Stimulated activated naive CD8-positive, alpha-beta T cell treated with anti-CD3 and anti-CD28 coated beads, Interleukin-15, Interleukin-2, amounts not matched to agents 100 ng/mL and 50 ng/mL, for 24 hours (primary cell): ENCODE data around the gene TSPYL6.
"Not testable (repeated sequence)": the region's sequence is repeated elsewhere in the genome, so short reads cannot be mapped to it uniquely, and the experiment has no call there.

Source experiments
- H3K27ac Mint-ChIP-seq: one replicate; pipeline ENCODE4 v1.8.0; 2021; ENCODE audit warnings: mild to moderate bottlenecking, mixed read lengths
- H3K27me3 Mint-ChIP-seq: one replicate; pipeline ENCODE4 v1.8.0; 2021; ENCODE audit warnings: mixed read lengths
- H3K36me3 Mint-ChIP-seq: one replicate; pipeline ENCODE4 v1.8.0; 2021; ENCODE audit warnings: low read depth, mixed read lengths
- H3K4me1 Mint-ChIP-seq: one replicate; pipeline ENCODE4 v1.8.0; 2021; ENCODE audit warnings: low read depth, mixed read lengths
- H3K4me3 Mint-ChIP-seq: one replicate; pipeline ENCODE4 v1.8.0; 2021; ENCODE audit warnings: mild to moderate bottlenecking, mixed read lengths
- H3K9me3 Mint-ChIP-seq: one replicate; pipeline ENCODE4 v1.8.0; 2021; ENCODE audit warnings: mixed read lengths

Gene TSPYL6

GRCh38 chr2:54256091-54256694, at the start of gene TSPYL6:
Gene TSPYL6 (minus strand): TSS chr2:54256229. CDS start chr2:54256151, 78 bp downstream.
- Mint-ChIP-seq H3K27ac (no peak within 1 kb of the TSS), H3K27me3 (no peaks in the 10 kb centered on the region), H3K9me3 (no peaks in the 10 kb centered on the region), H3K36me3 (peaks cover 18% of the 10 kb centered on the region), H3K4me3 (no peak within 1 kb of the TSS), H3K4me1 (no peaks in the 10 kb centered on the region)

GRCh38 chr2:54303631-54304030, 47.6 kb upstream of the TSPYL6 start:
- Mint-ChIP-seq H3K27ac (no peak overlapping the region), H3K4me3 (no peak overlapping the region), H3K9me3 (no peaks in the 10 kb centered on the region), H3K27me3 (no peaks in the 10 kb centered on the region), H3K4me1 (no peaks in the 10 kb centered on the region), H3K36me3 (no peaks in the 10 kb centered on the region)

- Mint-ChIP-seq H3K27me3 (no peaks in the 10 kb centered on the region), H3K36me3 (no peaks in the 10 kb centered on the region), H3K9me3 (no peaks in the 10 kb centered on the region), H3K27ac (no peak overlapping the region), H3K4me3 (no peak overlapping the region), H3K4me1 (no peaks in the 10 kb centered on the region)
Measured at GRCh38 chr2:54298514-54298913, 42.5 kb upstream of the TSPYL6 start.

GRCh38 chr2:54295911-54296310, 39.9 kb upstream of the TSPYL6 start:
- no peaks in the 10 kb centered on the region for H3K4me1 Mint-ChIP-seq
- H3K27me3 Mint-ChIP-seq, result no peaks in the 10 kb centered on the region
- H3K36me3 Mint-ChIP-seq, result no peaks in the 10 kb centered on the region
- H3K9me3 Mint-ChIP-seq, result no peaks in the 10 kb centered on the region
- no peak overlapping the region for H3K4me3 Mint-ChIP-seq
- no peak overlapping the region for H3K27ac Mint-ChIP-seq

- not testable (repeated sequence) for H3K4me3 Mint-ChIP-seq
Measured at GRCh38 chr2:54294665-54295064, 38.6 kb upstream of the TSPYL6 start.

GRCh38 chr2:54290356-54291025, 34.5 kb upstream of the TSPYL6 start:
- H3K9me3 Mint-ChIP-seq, result peaks cover 2% of the 10 kb centered on the region
- peaks cover 2% of the 10 kb centered on the region for H3K36me3 Mint-ChIP-seq
- H3K27ac Mint-ChIP-seq, result no peak overlapping the region

More at GRCh38 chr2:54294665-54295064, 38.6 kb upstream of the TSPYL6 start:
- not testable (repeated sequence) for H3K9me3 Mint-ChIP-seq, H3K27me3 Mint-ChIP-seq, H3K36me3 Mint-ChIP-seq, H3K27ac Mint-ChIP-seq, H3K4me1 Mint-ChIP-seq

GRCh38 chr2:54289917-54290316, 33.9 kb upstream of the TSPYL6 start:
- Mint-ChIP-seq H3K4me1 (no peaks in the 10 kb centered on the region), H3K27ac (no peak overlapping the region), H3K9me3 (peaks cover 6% of the 10 kb centered on the region), H3K36me3 (peaks cover 6% of the 10 kb centered on the region), H3K4me3 (no peak overlapping the region), H3K27me3 (no peaks in the 10 kb centered on the region)

More at GRCh38 chr2:54290356-54291025, 34.5 kb upstream of the TSPYL6 start:
- Mint-ChIP-seq H3K4me1 (no peaks in the 10 kb centered on the region), H3K4me3 (no peak overlapping the region), H3K27me3 (no peaks in the 10 kb centered on the region)

- Mint-ChIP-seq H3K27me3 (no peaks in the 10 kb centered on the region), H3K36me3 (peaks cover 11% of the 10 kb centered on the region), H3K4me3 (no peak overlapping the region), H3K4me1 (peaks cover under 1% of the 10 kb centered on the region), H3K27ac (no peak overlapping the region), H3K9me3 (peaks cover 6% of the 10 kb centered on the region)
Measured at GRCh38 chr2:54287532-54287931, 31.5 kb upstream of the TSPYL6 start.

- peaks cover 11% of the 10 kb centered on the region for H3K36me3 Mint-ChIP-seq
- H3K27me3 Mint-ChIP-seq, result no peaks in the 10 kb centered on the region
- H3K4me3 Mint-ChIP-seq, result no peak overlapping the region
- H3K4me1 Mint-ChIP-seq, result peaks cover 5% of the 10 kb centered on the region
- H3K27ac Mint-ChIP-seq, result no peak overlapping the region
- peaks cover 6% of the 10 kb centered on the region for H3K9me3 Mint-ChIP-seq
Measured at GRCh38 chr2:54285451-54285850, 29.4 kb upstream of the TSPYL6 start.

- no peaks in the 10 kb centered on the region for H3K27me3 Mint-ChIP-seq
- H3K36me3 Mint-ChIP-seq, result peaks cover 11% of the 10 kb centered on the region
- peaks cover 5% of the 10 kb centered on the region for H3K4me1 Mint-ChIP-seq
- no peak overlapping the region for H3K27ac Mint-ChIP-seq
- H3K4me3 Mint-ChIP-seq, result no peak overlapping the region
- H3K9me3 Mint-ChIP-seq, result peaks cover 6% of the 10 kb centered on the region
Measured at GRCh38 chr2:54284826-54285225, 28.8 kb upstream of the TSPYL6 start.

GRCh38 chr2:54279385-54279784, 23.4 kb upstream of the TSPYL6 start:
- peaks cover 5% of the 10 kb centered on the region for H3K4me1 Mint-ChIP-seq
- H3K27me3 Mint-ChIP-seq, result no peaks in the 10 kb centered on the region
- no peak overlapping the region for H3K27ac Mint-ChIP-seq
- peaks cover 2% of the 10 kb centered on the region for H3K36me3 Mint-ChIP-seq
- H3K4me3 Mint-ChIP-seq, result no peak overlapping the region
- no peaks in the 10 kb centered on the region for H3K9me3 Mint-ChIP-seq

- Mint-ChIP-seq H3K4me1 (peaks cover 17% of the 10 kb centered on the region), H3K36me3 (peaks cover 4% of the 10 kb centered on the region), H3K9me3 (no peaks in the 10 kb centered on the region), H3K27me3 (no peaks in the 10 kb centered on the region), H3K27ac (no peak overlapping the region), H3K4me3 (no peak overlapping the region)
Measured at GRCh38 chr2:54275541-54275940, 19.5 kb upstream of the TSPYL6 start.

GRCh38 chr2:54274781-54275242, 18.8 kb upstream of the TSPYL6 start:
- no peaks in the 10 kb centered on the region for H3K9me3 Mint-ChIP-seq
- H3K4me1 Mint-ChIP-seq, result peaks cover 17% of the 10 kb centered on the region
- no peak overlapping the region for H3K27ac Mint-ChIP-seq
- H3K36me3 Mint-ChIP-seq, result peaks cover 4% of the 10 kb centered on the region
- H3K4me3 Mint-ChIP-seq, result no peak overlapping the region
- no peaks in the 10 kb centered on the region for H3K27me3 Mint-ChIP-seq

- H3K4me3 Mint-ChIP-seq, result no peak overlapping the region
- no peaks in the 10 kb centered on the region for H3K27me3 Mint-ChIP-seq
- H3K36me3 Mint-ChIP-seq, result peaks cover 4% of the 10 kb centered on the region
- H3K4me1 Mint-ChIP-seq, result peaks cover 17% of the 10 kb centered on the region
- H3K27ac Mint-ChIP-seq, result no peak overlapping the region
- no peaks in the 10 kb centered on the region for H3K9me3 Mint-ChIP-seq
Measured at GRCh38 chr2:54271843-54272627, 16.0 kb upstream of the TSPYL6 start.

GRCh38 chr2:54271189-54271588, 15.2 kb upstream of the TSPYL6 start:
- H3K4me3 Mint-ChIP-seq, result no peak overlapping the region
- H3K36me3 Mint-ChIP-seq, result peaks cover 4% of the 10 kb centered on the region
- no peaks in the 10 kb centered on the region for H3K27me3 Mint-ChIP-seq
- H3K4me1 Mint-ChIP-seq, result peaks cover 17% of the 10 kb centered on the region
- no peaks in the 10 kb centered on the region for H3K9me3 Mint-ChIP-seq
- no peak overlapping the region for H3K27ac Mint-ChIP-seq
